RWPE1 (cell line): ENCODE results near the gene LTBP4.
"Not testable (repeated sequence)": the region's sequence is repeated elsewhere in the genome, so short reads cannot be mapped to it uniquely, and the experiment has no call there.

Experiments used
- CTCF ChIA-PET: fragments of 350-600 bp; sonication (Branson Sonifier 250); formaldehyde crosslinking; extraction: SDS; loops from one replicate; lab custom pipeline; 2021; lab: Yijun Ruan, JAX
- POLR2A ChIA-PET: fragments of 400-600 bp; formaldehyde crosslinking; extraction: SDS; loops from one replicate; lab custom pipeline; 2020; ENCODE audit warnings: antibody characterized with exemption; ENCODE audit not compliant: low non-redundant PET; lab: Yijun Ruan, JAX
- DNase-seq: peaks from one replicate; pipeline ENCODE4 v3.0.0; 2012; ENCODE audit warnings: low spot score
- H3K27ac ChIP-seq: fragments of 450-650 bp; 2 replicates; pipeline ENCODE4 v1.5.1; 2017
- CTCF ChIP-seq: fragments of 450-650 bp; conservative IDR thresholded peaks from 2 replicates; pipeline ENCODE4 v1.5.1; 2017; ENCODE audit warnings: low read depth, mild to moderate bottlenecking

LTBP4 gene

GRCh38 chr19:40556953-40557530 lies 44.1 kb upstream of the LTBP4 start:
- no peak overlapping the region for H3K27ac ChIP-seq
- DNase-seq: no peak
- ChIA-PET CTCF (interaction anchor here (0.9 to 1.4 kb wide), 2 partner anchors 36 to 46 kb away, joined by 3 read pairs; no protein-coding TSS in a partner anchor), POLR2A (no interaction called here)
- TF ChIP-seq CTCF: no peak

GRCh38 chr19:40559394-40559793 lies 41.8 kb upstream of the LTBP4 start:
- CTCF ChIA-PET: no interaction called here

GRCh38 chr19:40560092-40560507 lies 41.1 kb upstream of the LTBP4 start:
- DNase-seq: no peak
- POLR2A ChIA-PET: no interaction called here
- CTCF ChIA-PET: no interaction called here
- no peak overlapping the region for H3K27ac ChIP-seq
- no peak for TF ChIP-seq CTCF

More at GRCh38 chr19:40559394-40559793, 41.8 kb upstream of the LTBP4 start:
- H3K27ac ChIP-seq: no peak overlapping the region
- no peak for TF ChIP-seq CTCF
- POLR2A ChIA-PET: no interaction called here
- DNase-seq: no peak

GRCh38 chr19:40561947-40562346 lies 39.2 kb upstream of the LTBP4 start:
- H3K27ac ChIP-seq: no peak overlapping the region
- no peak for DNase-seq
- ChIA-PET POLR2A (no interaction called here), CTCF (interaction anchor here (0.7 kb wide), 1 partner anchor 23 kb away, joined by 3 read pairs; no protein-coding TSS in a partner anchor)
- TF ChIP-seq CTCF: no peak

GRCh38 chr19:40564535-40564934 lies 36.6 kb upstream of the LTBP4 start:
- POLR2A ChIA-PET, DNase-seq, H3K27ac ChIP-seq: not testable (repeated sequence)
- CTCF ChIA-PET: interaction anchor here (0.7 kb wide), 1 partner anchor 81 kb away, joined by 4 read pairs; no protein-coding TSS in a partner anchor

- TF ChIP-seq CTCF: no peak
- POLR2A ChIA-PET: no interaction called here
- no peak overlapping the region for H3K27ac ChIP-seq
- DNase-seq: no peak
- CTCF ChIA-PET: interaction anchor here (0.6 kb wide), 1 partner anchor 145 kb away, joined by 4 read pairs; no protein-coding TSS in a partner anchor
Observed at GRCh38 chr19:40565355-40565754, 35.8 kb upstream of the LTBP4 start.

GRCh38 chr19:40565910-40566495 lies 35.2 kb upstream of the LTBP4 start:
- DNase-seq: no peak
- no peak for TF ChIP-seq CTCF
- CTCF ChIA-PET: interaction anchor here (0.6 kb wide), 1 partner anchor 145 kb away, joined by 4 read pairs; no protein-coding TSS in a partner anchor
- POLR2A ChIA-PET: interaction anchor here (0.7 kb wide), 1 partner anchor 37 kb away, joined by 8 read pairs; no protein-coding TSS in a partner anchor
- no peak overlapping the region for H3K27ac ChIP-seq
